Measurements from ENCODE around the gene ZNF106.

ZNF106 gene

DNA sequence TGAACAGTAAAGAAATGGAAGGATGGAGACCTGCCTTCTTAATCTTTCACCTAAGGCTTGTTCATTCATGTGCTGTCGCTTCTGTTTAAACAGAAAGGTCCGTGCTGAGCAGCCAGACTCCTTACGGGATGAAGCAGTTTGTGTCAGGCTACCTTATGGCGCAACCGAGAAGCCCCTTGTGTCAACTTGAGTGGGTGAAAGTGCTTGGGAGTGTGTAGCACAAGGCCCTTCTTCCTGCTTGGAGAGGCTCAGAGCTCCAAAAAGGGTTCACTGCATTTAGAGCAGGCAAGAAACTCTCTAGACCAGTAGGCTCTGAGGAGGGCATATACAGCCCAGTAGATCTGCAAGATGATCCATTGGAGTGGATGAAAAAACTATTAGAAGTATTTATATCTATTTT is 115.7 kb downstream of the ZNF106 start:
- DNase-seq (ENCODE audit: low read depth): no peak
- TF ChIP-seq, protein P1, sequence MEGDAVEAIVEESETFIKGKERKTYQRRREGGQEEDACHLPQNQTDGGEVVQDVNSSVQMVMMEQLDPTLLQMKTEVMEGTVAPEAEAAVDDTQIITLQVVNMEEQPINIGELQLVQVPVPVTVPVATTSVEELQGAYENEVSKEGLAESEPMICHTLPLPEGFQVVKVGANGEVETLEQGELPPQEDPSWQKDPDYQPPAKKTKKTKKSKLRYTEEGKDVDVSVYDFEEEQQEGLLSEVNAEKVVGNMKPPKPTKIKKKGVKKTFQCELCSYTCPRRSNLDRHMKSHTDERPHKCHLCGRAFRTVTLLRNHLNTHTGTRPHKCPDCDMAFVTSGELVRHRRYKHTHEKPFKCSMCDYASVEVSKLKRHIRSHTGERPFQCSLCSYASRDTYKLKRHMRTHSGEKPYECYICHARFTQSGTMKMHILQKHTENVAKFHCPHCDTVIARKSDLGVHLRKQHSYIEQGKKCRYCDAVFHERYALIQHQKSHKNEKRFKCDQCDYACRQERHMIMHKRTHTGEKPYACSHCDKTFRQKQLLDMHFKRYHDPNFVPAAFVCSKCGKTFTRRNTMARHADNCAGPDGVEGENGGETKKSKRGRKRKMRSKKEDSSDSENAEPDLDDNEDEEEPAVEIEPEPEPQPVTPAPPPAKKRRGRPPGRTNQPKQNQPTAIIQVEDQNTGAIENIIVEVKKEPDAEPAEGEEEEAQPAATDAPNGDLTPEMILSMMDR (conservative IDR thresholded peaks at IDR 0.05; ENCODE audit: low read depth, low read length): no peak
- H3K4me3 ChIP-seq (ENCODE audit: low read depth, low read length): no peak overlapping the region

DNA sequence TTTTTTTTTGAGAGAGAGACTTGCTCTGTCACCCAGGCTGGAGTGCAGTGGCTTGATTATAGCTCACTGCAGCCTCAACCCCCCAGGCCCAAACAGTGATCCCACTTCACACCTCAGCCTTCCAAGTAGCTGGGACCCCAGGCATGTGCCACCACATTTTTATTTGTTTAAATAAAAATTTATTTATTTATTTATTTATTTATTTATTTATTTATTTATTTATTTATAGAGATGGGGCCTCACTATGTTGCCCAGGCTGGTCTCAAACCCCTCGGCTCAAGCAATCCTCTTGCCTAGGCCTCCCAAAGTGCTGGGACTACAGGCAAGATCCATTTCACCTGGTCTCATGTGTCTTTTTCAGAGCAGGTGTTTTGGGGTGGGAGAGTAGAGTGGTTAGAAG is 116.1 kb downstream of the ZNF106 start:
- DNase-seq (ENCODE audit: low read depth): no peak
- H3K4me3 ChIP-seq (ENCODE audit: low read depth, low read length): no peak overlapping the region
- TF ChIP-seq, protein P1 (conservative IDR thresholded peaks at IDR 0.05; ENCODE audit: low read depth, low read length): no peak

DNA sequence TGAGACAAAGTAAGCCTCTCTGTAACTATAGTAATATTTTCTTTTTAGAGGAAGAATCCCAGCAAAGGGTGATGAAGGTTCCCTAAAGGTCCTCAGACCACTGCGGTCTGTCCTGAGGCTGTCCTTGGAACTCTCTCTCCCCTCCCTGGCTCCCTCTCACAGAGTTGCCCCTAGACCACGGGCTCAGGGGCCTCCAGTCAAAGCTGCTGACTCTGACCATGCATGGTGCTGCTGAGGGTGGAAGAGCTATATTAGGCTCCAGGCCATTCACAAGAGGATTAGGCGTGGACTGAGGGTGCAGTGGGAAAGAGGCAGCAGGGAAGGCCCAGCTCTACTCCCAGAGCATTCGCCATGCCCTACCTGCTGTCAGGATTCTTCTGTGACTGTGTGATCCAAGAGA is 117.0 kb downstream of the ZNF106 start:
- TF ChIP-seq, protein P1 (conservative IDR thresholded peaks at IDR 0.05; ENCODE audit: low read depth, low read length): no peak
- no peak for DNase-seq (ENCODE audit: low read depth)
- no peak overlapping the region for H3K4me3 ChIP-seq (ENCODE audit: low read depth, low read length)

DNA sequence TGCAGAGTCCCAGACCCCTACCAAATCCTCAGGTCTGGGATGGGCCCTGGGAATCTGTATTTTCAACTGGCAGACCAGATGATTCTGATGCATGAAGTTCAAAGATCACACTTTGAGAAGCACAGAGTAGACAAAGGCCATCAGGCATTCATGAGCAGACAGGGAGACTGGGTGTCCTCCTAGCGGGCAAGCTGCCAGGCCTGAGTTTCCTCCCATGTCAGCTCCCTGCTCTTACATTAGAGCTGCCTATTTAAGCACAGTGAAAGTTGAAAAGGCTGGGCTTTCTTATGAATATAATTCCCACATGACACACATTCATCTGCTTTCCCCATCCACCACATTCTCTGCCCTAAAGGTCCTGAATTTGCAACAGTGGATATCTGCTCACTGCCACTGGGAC is 117.7 kb downstream of the ZNF106 start:
- TF ChIP-seq, protein P1 (conservative IDR thresholded peaks at IDR 0.05; ENCODE audit: low read depth, low read length): no peak
- DNase-seq (ENCODE audit: low read depth): no peak
- no peak overlapping the region for H3K4me3 ChIP-seq (ENCODE audit: low read depth, low read length)

DNA sequence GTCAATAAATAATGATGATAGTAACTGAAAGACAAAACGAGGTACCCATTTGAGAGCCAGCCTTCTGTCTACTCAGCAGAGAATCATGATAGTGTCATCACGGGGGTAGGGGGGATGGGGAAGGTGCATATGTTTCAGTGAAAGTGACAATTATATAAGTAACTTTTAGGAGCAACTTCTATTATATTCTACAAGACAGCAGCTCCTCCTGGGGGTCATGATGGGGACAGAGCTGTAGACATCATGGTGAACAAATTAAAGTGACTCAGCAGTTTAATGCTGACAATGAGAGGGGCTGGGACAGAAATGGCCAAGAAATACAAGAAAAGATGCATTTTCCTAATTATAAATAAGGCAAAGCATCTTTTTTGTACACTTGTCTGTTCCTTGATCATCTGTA is 119.8 kb downstream of the ZNF106 start:
- peak; percentile 58 for DNase-seq (ENCODE audit: low read depth)
- no peak overlapping the region for H3K4me3 ChIP-seq (ENCODE audit: low read depth, low read length)
- TF ChIP-seq, protein P1 (conservative IDR thresholded peaks at IDR 0.05; ENCODE audit: low read depth, low read length): peak; percentile 40

DNA sequence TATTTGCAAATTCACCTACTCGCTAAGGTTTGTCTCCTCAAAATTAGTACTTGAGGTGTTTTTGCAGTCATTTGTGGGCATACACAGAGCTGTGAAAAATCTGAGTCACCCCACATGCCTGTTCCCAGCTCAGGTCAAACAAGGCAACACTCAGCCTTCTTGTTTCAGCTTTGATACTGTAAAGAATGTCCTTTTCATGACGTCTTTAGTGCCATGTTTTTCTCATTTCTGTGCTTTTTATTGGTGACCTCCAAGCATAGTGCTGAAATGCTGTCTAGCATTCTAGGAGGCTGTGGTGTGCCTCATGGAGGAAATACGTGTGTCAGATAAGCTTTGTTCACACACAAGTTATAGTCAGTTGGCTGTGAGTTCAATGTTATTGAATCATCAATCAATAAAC is 122.8 kb downstream of the ZNF106 start:
- H3K4me3 ChIP-seq (ENCODE audit: low read depth, low read length): no peak overlapping the region
- peak; percentile 62 for DNase-seq (ENCODE audit: low read depth)
- TF ChIP-seq, protein P1 (conservative IDR thresholded peaks at IDR 0.05; ENCODE audit: low read depth, low read length): no peak

DNA sequence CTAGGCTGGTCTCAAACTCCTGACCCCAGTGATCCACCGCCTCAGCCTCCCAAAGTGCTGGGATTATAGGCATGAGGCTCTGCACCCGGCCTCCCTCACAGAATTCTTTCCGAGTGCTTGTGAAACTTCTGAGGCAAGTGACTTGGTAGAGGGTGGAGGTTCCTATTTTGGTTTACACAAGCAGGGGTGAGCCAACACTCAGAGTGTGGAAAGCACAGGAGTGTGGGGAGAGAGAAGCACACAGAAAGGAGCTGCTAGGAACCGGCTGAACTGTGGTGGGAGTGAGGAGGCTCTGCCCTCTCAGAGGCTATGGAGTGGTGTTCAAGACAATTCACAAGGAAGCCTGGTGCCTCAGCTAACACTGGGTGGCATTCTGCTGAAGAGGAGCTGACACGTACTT is 123.9 kb downstream of the ZNF106 start:
- no peak overlapping the region for H3K4me3 ChIP-seq (ENCODE audit: low read depth, low read length)
- TF ChIP-seq, protein P1 (conservative IDR thresholded peaks at IDR 0.05; ENCODE audit: low read depth, low read length): no peak
- DNase-seq (ENCODE audit: low read depth): peak; percentile 21
